SH-SY5Y (cell line): ENCODE measurements around the gene PAPPA.

Source experiments
- GATA2 ChIP-seq: IDR thresholded peaks from 2 replicates; pipeline ENCODE4 v1.6.1; 2011; ENCODE audit warnings: mild to moderate bottlenecking, low read depth, low read length
- GATA3 ChIP-seq: IDR thresholded peaks from 2 replicates; pipeline ENCODE4 v1.6.1; 2011; ENCODE audit warnings: low read depth, mild to moderate bottlenecking, low read length, moderate library complexity

DNA sequence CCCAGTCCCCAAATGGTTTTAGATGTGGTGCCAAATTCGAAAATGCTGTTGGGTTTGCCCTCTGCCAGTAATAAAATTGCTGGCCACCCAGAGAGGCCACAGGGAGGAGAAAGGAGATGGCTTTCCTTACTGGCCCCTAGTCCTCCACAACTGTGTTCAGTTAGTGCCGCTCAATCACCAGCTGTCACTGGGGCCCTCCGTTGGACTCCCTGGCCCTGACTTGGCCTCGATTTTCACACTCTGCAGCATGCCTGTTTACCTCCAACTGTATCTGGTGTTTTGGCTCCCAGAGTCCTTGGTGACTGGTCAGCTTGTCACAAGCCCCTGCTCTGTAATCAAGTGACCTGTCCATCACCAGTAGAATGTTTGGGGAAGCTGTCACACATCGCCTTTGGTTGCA lies 97.8 kb downstream of the PAPPA start:
- no peak for TF ChIP-seq GATA3
- TF ChIP-seq GATA2 = no peak
